ENCODE measurements around the gene LETM1.

- no peak for TF ChIP-seq CTCF (conservative IDR thresholded peaks at IDR 0.05; ENCODE audit: low read length)
- no peak for TF ChIP-seq EZH2phosphoT487 (IDR thresholded peaks at IDR 0.05; ENCODE audit: borderline replicate concordance, low read depth, low read length)
Measured at GRCh38 chr4:1796486-1797204, 59.3 kb downstream of the LETM1 start.

All from OCI-LY7 (cell line).